ENCODE results near the gene CAVIN2.

CAVIN2 gene

DNA sequence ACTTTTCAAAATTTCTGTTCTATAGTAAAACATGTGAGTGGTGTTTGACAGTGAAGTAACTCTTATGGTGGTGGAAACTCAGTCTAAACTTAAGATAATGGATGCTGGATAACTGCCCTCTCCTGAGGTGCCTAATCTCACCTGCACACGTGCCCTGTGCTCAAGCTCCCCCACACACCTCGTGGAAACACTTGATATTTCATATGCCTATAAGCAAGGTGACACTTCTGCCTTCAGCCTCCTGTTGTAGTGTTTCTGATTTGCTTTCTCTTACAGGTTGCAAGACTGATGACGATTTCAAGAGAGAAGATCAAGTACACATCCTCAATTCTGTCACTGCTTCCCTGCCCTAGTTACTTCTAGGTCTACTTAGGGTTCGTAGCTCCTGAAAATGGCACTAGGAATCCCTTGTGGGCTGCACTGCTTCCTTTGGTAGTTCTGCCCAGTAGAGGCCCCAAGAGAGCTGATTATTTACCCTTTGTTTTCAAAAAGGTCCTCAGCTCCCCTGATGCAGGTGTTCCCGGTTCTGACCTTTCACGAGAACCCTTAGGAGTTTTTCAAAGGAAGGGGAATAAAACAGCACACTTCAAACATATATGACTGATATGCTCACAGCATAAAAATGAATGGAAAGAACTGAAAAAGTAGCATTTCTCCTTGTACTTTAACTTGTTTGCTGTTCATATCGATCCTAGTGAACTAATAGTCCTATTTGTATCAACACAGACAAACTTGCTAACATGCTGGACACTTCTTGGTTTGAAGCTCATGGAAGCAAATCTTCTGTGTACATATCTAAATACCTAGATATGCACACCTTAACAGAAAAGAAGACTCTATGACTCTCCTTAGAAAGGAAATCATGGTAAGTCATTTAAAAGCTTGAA is 6.7 kb downstream of the CAVIN2 start:
- DNase-seq = no peak

DNA sequence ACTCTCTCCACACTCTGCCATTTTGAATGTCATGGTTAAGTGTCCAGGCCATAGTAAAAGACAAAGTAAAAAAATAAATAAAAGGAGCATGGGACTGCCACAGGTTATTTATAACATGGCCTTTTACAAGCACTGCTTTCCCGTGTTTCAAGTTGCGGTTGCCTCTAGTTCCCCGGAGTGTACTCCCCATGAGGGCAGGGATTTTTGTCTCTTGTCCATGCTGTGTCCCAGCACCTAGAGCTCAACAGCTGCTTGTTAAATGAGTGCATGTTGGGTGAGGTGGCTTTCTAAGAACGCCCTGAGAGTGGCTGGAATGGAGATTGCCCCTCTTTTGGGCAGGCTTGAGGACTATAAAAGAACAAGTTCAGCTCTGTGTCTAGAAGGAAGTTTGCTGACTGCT is 8.4 kb downstream of the CAVIN2 start:
- no peak for DNase-seq

DNA sequence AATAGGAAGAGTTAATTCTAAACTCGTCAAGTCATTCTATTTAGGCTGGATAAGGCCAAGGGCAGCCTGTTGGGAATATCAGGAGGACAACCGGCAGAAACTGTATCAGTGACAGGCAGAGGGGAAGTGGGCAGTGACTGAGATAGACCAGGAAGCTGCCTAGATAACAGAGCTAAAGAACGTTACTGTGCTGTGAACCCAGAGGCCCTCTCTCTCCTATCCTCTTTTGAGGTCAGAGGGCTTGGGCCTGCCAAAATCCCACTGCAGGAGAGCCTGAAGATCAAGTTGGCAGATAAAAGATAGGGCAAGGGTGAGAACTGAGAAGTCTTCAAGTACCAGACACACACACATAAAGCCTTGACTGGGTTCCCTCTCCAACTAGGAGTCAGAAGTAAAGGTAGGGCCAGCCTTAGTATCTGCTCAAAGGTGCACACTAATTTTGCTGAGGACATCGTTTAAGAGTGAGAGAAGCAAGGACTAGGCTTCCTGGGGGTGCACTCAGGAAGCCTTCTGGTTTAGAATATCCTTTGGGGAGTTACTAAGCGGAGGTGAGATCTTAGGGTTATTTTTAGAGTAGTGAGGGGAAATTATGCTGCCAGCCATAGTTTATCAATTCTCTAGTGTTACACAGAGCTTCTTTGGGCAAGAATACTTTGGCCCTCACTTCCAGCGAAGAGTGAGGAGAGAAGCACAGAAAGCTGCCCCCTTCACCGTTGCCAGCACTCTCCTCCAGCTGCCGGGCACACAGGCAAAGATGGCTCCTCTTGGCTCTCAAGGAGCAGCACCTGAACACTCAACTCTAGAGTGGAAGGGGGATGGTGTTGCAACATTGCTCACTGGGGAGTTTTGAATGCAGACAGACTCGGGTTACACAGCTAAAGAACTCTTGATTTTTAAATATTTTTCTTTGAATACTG is 9.8 kb downstream of the CAVIN2 start:
- no peak for DNase-seq

GRCh38 chr2:191836471-191836852 is 10.4 kb downstream of the CAVIN2 start:
- no peak for DNase-seq

GRCh38 chr2:191835539-191836350 is 11.1 kb downstream of the CAVIN2 start:
- DNase-seq = peak; percentile 8

DNA sequence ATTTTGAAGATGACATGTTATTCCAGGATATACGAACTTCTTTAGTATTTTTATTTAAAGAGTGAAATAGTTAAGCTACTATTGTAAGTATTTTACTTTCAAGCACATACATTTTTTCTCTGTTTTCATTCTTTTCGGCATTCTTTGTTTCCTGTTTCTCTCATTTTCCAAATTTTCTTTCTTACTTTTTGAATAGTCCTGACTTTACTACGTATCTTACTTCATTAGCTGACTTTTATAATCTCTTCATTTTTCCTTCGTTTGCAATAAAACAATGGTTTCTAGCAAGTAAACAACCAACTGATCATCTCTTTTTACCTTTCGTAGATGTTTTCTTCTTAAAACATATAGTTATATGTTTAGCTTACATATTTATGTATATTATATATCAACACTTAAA is 11.8 kb downstream of the CAVIN2 start:
- no peak for DNase-seq

DNA sequence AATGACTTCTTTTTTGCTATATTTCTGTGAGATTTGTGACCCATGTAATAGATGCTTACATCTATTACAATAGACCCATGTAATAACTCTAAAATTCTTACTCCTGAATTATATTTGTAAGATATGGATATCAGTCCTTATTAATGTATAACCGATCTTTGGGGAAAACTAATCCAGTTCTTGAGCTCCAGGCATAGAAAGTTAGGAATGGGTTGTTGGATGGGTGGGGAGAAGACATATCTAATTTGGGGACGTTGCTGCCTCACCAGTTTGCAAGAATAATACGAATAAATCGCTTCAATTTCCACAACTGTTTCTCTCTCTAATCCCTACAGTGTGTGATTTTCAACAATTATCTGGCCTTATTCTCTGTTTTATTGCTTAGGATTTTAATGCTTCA is 13.5 kb downstream of the CAVIN2 start:
- no peak for DNase-seq

DNA sequence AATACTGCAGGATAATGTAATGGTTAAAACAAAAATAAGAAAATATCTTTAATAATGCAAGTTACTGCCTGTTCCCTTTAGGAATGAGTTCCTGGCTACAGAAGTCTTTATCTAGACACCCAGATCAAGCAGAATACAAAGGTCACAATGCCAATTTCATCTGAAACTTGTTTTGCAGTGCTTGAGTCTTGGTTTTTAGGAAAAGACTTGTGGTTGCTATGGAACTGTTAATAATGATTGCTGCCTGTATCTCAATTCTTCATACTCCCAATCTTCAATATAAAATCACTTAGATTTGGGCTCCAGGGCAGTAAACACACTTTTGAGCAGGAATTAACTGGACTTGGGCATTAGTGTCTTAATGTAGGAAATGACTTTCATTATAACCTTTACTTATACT is 14.2 kb downstream of the CAVIN2 start:
- no peak for DNase-seq

DNA sequence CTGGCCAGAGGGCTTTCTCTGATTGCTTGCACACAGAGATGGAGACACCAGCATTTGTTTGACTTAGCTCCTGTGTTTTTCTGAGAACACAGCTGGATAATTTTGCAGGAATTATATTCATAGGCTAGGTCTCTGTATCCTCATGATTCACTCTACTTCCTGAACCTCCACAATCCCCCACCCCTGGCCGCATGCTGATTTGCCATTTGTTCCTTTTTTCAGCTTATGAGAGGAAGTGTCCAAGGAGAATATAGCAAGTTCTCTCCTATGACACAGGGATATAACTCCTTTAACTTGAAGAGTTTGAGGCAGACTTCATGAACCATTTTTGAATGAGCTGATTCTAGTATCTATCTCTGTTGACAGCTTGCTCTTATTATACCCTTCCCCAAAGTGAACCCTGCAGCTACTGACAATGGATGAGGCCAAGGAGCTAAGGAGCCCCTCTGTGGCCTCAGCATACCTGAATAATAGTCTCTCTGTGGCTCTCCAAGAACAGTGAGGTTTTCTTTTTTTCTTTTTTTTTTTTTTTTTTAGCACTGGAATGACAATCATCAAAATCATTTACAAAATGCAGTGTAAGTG is 15.4 kb downstream of the CAVIN2 start:
- DNase-seq = no peak

DNA sequence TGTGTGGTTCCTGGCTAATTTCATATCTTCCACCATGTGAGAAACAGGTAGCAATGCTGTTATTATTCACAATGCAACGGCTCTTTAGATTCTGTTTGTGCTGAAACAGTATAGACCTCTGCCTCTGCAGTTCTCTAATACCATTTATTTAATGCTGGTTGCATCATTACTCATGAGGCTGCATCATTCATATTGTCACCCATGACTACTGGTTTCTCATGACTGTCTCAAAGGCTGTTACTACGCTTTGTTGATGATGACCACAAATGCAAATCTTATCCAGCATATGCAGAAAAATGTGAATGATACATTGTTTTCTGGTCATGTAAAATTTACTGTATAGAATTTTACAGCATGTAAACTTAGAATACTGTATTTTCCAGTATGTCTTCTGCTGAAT is 22.5 kb downstream of the CAVIN2 start:
- DNase-seq = peak; percentile 25

DNA sequence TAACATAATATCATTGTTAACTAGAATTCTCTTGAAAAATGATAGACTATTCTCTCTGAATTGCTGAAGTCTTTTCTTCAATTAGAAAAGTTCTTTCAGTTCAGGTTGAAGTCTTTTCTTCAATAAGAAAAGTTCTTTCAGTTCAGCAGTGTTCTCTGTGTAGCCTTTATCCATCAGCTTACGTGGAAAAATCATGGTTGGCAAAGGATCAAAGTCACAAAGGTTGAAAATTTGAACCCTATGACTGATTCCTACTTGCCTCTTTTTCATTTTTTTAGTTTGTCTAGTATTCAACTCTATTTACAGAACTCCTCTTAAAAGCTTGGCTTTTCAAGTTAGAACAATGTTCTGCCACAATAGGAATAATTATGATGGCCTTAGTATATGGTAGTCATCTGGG is 25.8 kb downstream of the CAVIN2 start:
- no peak for DNase-seq

GRCh38 chr2:191818725-191819350 is 28.1 kb downstream of the CAVIN2 start:
- peak; percentile 8 for DNase-seq

DNA sequence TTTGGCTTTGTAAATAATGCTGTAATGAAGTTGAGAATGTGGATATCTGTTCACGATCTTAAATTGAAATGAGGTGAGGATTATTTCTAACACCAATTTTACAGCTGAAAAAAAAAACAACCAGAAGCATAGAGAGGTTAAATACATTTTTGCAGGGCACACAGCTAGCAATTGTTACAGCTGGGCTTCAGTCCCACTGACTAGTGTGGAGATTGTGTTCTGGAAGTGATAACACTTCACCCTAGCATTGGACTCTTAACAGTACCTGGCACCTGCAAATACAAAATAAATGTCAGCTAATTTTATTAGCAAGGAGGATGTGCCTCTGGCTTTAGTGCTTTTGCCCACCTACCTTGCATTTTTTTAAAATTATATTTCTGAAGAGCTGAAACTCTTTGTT is 28.8 kb downstream of the CAVIN2 start:
- DNase-seq = no peak

DNA sequence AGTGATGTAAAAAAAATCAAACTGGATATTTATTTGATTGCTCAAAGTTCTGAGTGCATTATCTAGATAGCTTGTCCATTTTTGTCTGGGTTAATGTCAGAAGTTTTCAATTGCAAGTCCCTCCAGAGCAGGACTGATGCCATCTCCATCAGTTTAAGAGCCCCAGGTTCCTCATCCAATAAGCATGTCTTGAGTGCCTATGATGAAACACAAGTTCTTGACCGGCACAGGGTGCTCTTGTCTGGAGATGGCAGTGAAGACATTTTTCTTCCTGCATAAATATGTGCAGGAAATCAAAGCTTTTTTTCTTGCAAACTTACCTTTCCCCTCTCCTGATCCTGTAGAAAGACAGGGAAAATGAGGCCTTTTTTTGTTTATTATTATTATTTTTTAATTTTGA is 31.9 kb downstream of the CAVIN2 start:
- no peak for DNase-seq

DNA sequence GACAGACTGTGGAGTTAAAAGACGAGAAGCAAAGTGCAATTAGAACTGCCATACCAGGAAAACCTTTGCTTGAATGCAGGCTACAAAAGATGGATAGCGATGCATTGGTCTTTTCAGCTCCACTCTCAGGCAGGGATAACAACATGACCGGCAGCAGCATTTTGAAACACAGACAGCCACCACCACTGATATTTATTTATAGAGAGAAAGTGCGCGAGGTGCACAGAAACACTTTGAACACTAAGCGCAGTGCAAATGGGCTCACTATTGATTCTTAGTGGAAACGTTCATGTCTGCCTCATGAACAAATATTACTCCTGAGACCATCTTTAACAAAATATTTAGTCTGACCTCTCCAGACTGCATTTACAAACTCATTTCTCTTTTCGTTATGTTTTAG is 32.9 kb downstream of the CAVIN2 start:
- DNase-seq = no peak

- peak; percentile 63 for DNase-seq
Measured at GRCh38 chr2:191811807-191812602, 34.9 kb downstream of the CAVIN2 start.

DNA sequence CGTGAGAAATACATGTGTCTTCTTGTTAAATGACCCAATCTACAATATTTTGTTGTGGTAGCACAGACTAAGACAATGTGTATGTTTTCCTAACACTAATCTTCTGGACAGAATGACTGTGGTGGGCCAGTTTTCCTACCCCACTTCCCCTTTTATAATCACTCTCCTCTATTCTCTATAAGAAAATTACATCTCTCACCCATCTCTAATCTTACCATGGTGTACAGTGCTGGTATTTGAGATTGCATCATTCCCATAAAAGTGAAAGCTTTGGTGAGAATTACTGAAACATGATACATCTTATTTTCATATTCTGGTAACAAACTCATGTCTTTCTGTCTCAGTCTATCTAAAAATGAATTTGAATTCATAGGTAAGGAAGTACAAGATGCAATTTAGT is 40.5 kb downstream of the CAVIN2 start:
- peak; percentile 40 for DNase-seq

GRCh38 chr2:191804766-191805165 is 42.1 kb downstream of the CAVIN2 start:
- DNase-seq = no peak

GRCh38 chr2:191803007-191803406 is 43.9 kb downstream of the CAVIN2 start:
- DNase-seq = no peak

- DNase-seq = no peak
Measured at GRCh38 chr2:191802180-191802579, 44.7 kb downstream of the CAVIN2 start.

DNA sequence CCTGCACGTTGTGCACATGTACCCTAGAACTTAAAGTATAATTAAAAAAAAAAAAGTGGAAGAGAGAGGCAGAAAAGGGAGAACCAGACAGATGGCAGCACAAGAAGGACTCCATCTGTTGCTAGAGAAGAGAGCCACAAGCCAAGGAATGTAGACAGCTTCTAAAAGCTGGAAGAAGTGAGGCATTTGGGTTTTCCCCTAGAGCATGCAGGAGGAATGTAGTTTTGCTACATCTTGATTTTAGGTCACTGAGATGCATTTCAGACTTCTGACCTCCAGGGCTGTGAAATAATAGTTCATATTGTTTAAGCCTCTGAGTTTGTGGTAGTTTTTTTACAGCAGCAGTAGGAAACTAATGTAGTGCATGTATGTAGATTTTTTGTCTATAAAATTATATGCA is 46.0 kb downstream of the CAVIN2 start:
- DNase-seq = peak; percentile 19
